H1 (cell line): Measurements from ENCODE around the gene KLF12. TPM values are rescaled to one million over a fixed set of nuclear protein-coding genes. Genes with fewer than 3 reads are reported as not detected.

Experiments
- CTCF ChIA-PET: fragments of 300-600 bp; sonication (Branson Sonifier 250); formaldehyde crosslinking; loops from one replicate; lab custom pipeline; 2021; ENCODE audit not compliant: partially characterized antibody; lab: Charles Lee
- POLR2A ChIA-PET: fragments of 300-600 bp; sonication (Branson Sonifier 250); formaldehyde crosslinking; loops from one replicate; lab custom pipeline; 2021; ENCODE audit warnings: inconsistent platforms; ENCODE audit not compliant: partially characterized antibody; lab: Charles Lee
- DNase-seq, 2 experiments: peaks; one replicate each; pipeline versions ENCODE4 v3.0.0 to v3.0.0-alpha.2; 2010 to 2022; ENCODE audit warnings: low spot score in 2 of 2, low read depth in 1 of 2, mixed read lengths in 1 of 2
- FAIRE-seq: peaks from 2 replicates; lab custom pipeline; 2011; peaks lifted over from hg19 to GRCh38; lab: Jason Lieb, UNC
- H2AFZ ChIP-seq: 2 replicates; pipeline ENCODE4 v1.8.1; 2012; ENCODE audit warnings: low read length, inconsistent platforms
- H2AK5ac ChIP-seq: 2 replicates; pipeline ENCODE4 v1.6.1; 2013; ENCODE audit warnings: low read depth, low read length
- H2BK120ac ChIP-seq: replicated peaks from 2 replicates; pipeline ENCODE3; 2013; ENCODE audit warnings: low read depth, low read length, inconsistent platforms
- H2BK12ac ChIP-seq: 2 replicates; pipeline ENCODE4 v1.6.1; 2013; ENCODE audit warnings: low read depth, low read length
- H2BK15ac ChIP-seq: 2 replicates; pipeline ENCODE4 v1.6.1; 2013; ENCODE audit warnings: low read length
- H2BK20ac ChIP-seq: 2 replicates; pipeline ENCODE4 v1.6.1; 2013; ENCODE audit warnings: low read length
- H2BK5ac ChIP-seq: 2 replicates; pipeline ENCODE4 v1.6.1; 2013; ENCODE audit warnings: low read depth, low read length
- H3K14ac ChIP-seq: 2 replicates; pipeline ENCODE4 v1.6.1; 2013; ENCODE audit warnings: inconsistent platforms; ENCODE audit not compliant: insufficient read length
- H3K18ac ChIP-seq: 2 replicates; pipeline ENCODE4 v1.6.1; 2013; ENCODE audit warnings: low read length; ENCODE audit errors: extremely low read depth
- H3K23ac ChIP-seq: 2 replicates; pipeline ENCODE4 v1.6.1; 2013; ENCODE audit warnings: inconsistent platforms; ENCODE audit not compliant: insufficient read length
- H3K23me2 ChIP-seq: 2 replicates; pipeline ENCODE4 v1.6.1; 2013; ENCODE audit warnings: low read depth, low read length
- H3K27ac ChIP-seq: 2 replicates; pipeline ENCODE4 v1.6.1; 2011; ENCODE audit warnings: low read depth, low read length, inconsistent platforms
- H3K27me3 ChIP-seq, 4 experiments: replicated peaks in 1 of 4; 1 replicate in 1 of 4; 2 replicates in 3 of 4; pipeline versions ENCODE4 v1.6.1 to v1.8.1; 2011 to 2013; ENCODE audit warnings: low read length in 3 of 4, mild to moderate bottlenecking in 3 of 4, inconsistent platforms in 2 of 4, mixed read lengths in 2 of 4, moderate library complexity in 1 of 4; ENCODE audit not compliant: control insufficient read depth in 3 of 4, insufficient read depth in 3 of 4; ENCODE audit errors: extremely low read depth in 1 of 4
- H3K36me3 ChIP-seq, 4 experiments: 2 replicates each; pipeline versions ENCODE4 v1.6.1 to v1.8.1; 2011 to 2013; ENCODE audit warnings: mild to moderate bottlenecking in 4 of 4, low read length in 3 of 4, moderate library complexity in 2 of 4, control low read depth in 1 of 4, inconsistent platforms in 1 of 4; ENCODE audit not compliant: insufficient read depth in 4 of 4, control insufficient read depth in 2 of 4
- H3K4ac ChIP-seq: replicated peaks from 2 replicates; pipeline ENCODE3; 2013; ENCODE audit warnings: low read length, low read depth, mixed read lengths, inconsistent platforms; ENCODE audit not compliant: insufficient read length
- H3K4me1 ChIP-seq, 4 experiments: replicated peaks in 1 of 4; 1 replicate in 1 of 4; 2 replicates in 3 of 4; pipeline versions ENCODE4 v1.6.1 to v1.8.1; 2011 to 2013; ENCODE audit warnings: low read length in 3 of 4, inconsistent platforms in 2 of 4, mixed read lengths in 1 of 4; ENCODE audit not compliant: insufficient read depth in 4 of 4, control insufficient read depth in 3 of 4
- H3K4me2 ChIP-seq, 2 experiments: 2 replicates each; pipeline versions ENCODE4 v1.6.1 to v1.8.1; 2011 to 2013; ENCODE audit warnings: low read depth in 2 of 2, low read length in 2 of 2, control low read depth in 1 of 2, inconsistent platforms in 1 of 2, mild to moderate bottlenecking in 1 of 2; ENCODE audit not compliant: insufficient read depth in 1 of 2
- H3K4me3 ChIP-seq, 4 experiments: fragments of 200-600, 300-600 bp in 1 of 4; sonication (generic), shearing (Covaris generic), sonication (Bioruptor Twin) in 1 of 4; 2 replicates each; pipeline versions ENCODE4 v1.5.1 to v1.8.1; 2011 to 2016; ENCODE audit warnings: low read length in 4 of 4, low read depth in 3 of 4, control low read depth in 2 of 4, inconsistent platforms in 2 of 4, mild to moderate bottlenecking in 2 of 4, mixed read lengths in 1 of 4, moderate library complexity in 1 of 4; ENCODE audit not compliant: insufficient read depth in 2 of 4; ENCODE audit errors: extremely low read depth in 1 of 4
- H3K56ac ChIP-seq: replicated peaks from 2 replicates; pipeline ENCODE3; 2013; ENCODE audit warnings: low read depth, mild to moderate bottlenecking, mixed read lengths, low read length, inconsistent platforms; ENCODE audit not compliant: insufficient read length
- H3K79me1 ChIP-seq: 2 replicates; pipeline ENCODE4 v1.6.1; 2013; ENCODE audit warnings: low read depth, low read length, control low read depth
- H3K79me2 ChIP-seq, 2 experiments: 2 replicates each; pipeline versions ENCODE4 v1.6.1 to v1.8.1; 2012 to 2013; ENCODE audit warnings: low read length in 2 of 2, mild to moderate bottlenecking in 2 of 2, inconsistent platforms in 1 of 2; ENCODE audit not compliant: insufficient read depth in 2 of 2, control insufficient read depth in 1 of 2
- H3K9ac ChIP-seq, 4 experiments: replicated peaks in 1 of 4; 1 replicate in 1 of 4; 2 replicates in 3 of 4; pipeline versions ENCODE4 v1.6.1 to v1.8.1; 2011 to 2013; ENCODE audit warnings: low read depth in 3 of 4, low read length in 3 of 4, control low read depth in 2 of 4, mild to moderate bottlenecking in 2 of 4, moderate library complexity in 2 of 4, inconsistent platforms in 1 of 4; ENCODE audit errors: extremely low read depth in 1 of 4
- H3K9me3 ChIP-seq, 2 experiments: 2 replicates each; pipeline versions ENCODE4 v1.6.1 to v1.8.1; 2012 to 2013; ENCODE audit warnings: mild to moderate bottlenecking in 2 of 2, moderate library complexity in 2 of 2, control low read depth in 1 of 2, inconsistent platforms in 1 of 2, low read depth in 1 of 2, low read length in 1 of 2, mixed read lengths in 1 of 2; ENCODE audit not compliant: insufficient read depth in 2 of 2
- H4K20me1 ChIP-seq, 2 experiments: replicated peaks in 1 of 2; 2 replicates each; pipeline versions ENCODE3 to v1.8.1; 2011 to 2013; ENCODE audit warnings: inconsistent platforms in 2 of 2, low read length in 2 of 2, mild to moderate bottlenecking in 1 of 2; ENCODE audit not compliant: insufficient read depth in 2 of 2, control insufficient read depth in 1 of 2
- H4K5ac ChIP-seq: 2 replicates; pipeline ENCODE4 v1.6.1; 2013; ENCODE audit warnings: low read length, low read depth, mixed read lengths, inconsistent platforms; ENCODE audit not compliant: insufficient read length
- H4K8ac ChIP-seq: 2 replicates; pipeline ENCODE4 v1.8.0; 2013; ENCODE audit warnings: mild to moderate bottlenecking, moderate library complexity, low read length, inconsistent platforms; ENCODE audit not compliant: insufficient read depth; ENCODE audit errors: extremely low read depth
- H4K91ac ChIP-seq: replicated peaks from 2 replicates; pipeline ENCODE3; 2013; ENCODE audit warnings: low read length, mixed read lengths, inconsistent platforms; ENCODE audit not compliant: insufficient read length
- TAF7 ChIP-seq: optimal IDR thresholded peaks from 2 replicates; pipeline ENCODE3; 2011; ENCODE audit warnings: low read depth, mild to moderate bottlenecking, inconsistent platforms, low read length, moderate library complexity, borderline replicate concordance
- WGBS, 2 experiments: shearing (Covaris generic) in 1 of 2; methylation state at CpG; one replicate each; pipeline versions ENCODE4 v1.1.6 to v1.1.7; 2013 to 2015; ENCODE audit warnings: low lambda C conversion rate in 2 of 2, mixed read lengths in 2 of 2, inconsistent platforms in 1 of 2, low coverage in 1 of 2, missing lambda C conversion rate in 1 of 2; ENCODE audit not compliant: insufficient replicate concordance in 2 of 2, insufficient coverage in 1 of 2, insufficient read length in 1 of 2; ENCODE audit errors: extremely low coverage in 1 of 2, missing lambda C conversion rate in 1 of 2; 5-methylcytosine and 5-hydroxymethylcytosine counted together
- polyA plus RNA-seq, 7 experiments: library from polyadenylated mRNA; depleted of rRNA in 3 of 7; stranded (reverse) in 5 of 7; unstranded in 2 of 7; fragments of >200 nt in 5 of 7; fragments of 200-250 nt in 2 of 7; gene quantifications; 1 replicate in 5 of 7; 2 replicates in 1 of 7; 4 replicates in 1 of 7; pipeline versions ENCODE4 v1.2.1 to v1.2.3, GENCODE V29; 2011 to 2013; ENCODE audit warnings: missing spikeins in 2 of 7, mixed read lengths in 2 of 7
- total RNA-seq: library from RNA; stranded (reverse); fragmentation: NEBNext Ultra II Directional; extraction: Animal tissue kit (Norgen Biotek cat#: 25700); gene quantifications from 2 replicates; pipeline ENCODE4 v1.2.1, GENCODE V29; 2021

Gene KLF12
- total and polyA plus RNA-seq, 2 of the 8 experiments (the other 6 are each of a cell fraction or from before 2014, with no cell fraction given), result 6.6 to 12.1 TPM

DNA sequence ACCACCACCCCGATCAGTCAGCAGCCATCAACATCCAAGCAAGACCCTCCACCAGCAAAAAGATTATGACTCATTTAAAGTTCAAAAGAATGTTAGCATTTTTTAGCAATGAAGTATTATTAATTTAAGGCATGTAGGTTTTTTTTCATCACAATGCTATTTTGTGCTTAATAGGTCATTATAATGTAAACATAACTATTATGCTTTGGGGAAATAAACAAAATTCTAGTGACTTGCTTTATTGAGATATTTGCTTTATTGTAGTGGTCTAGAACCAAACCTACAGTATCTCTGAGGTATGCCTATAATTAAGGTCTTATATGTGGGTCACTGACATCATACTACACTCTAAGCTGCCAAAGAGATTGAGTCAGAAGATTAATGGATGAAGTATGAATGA is 20.0 kb downstream of the KLF12 start:
- no peak for DNase-seq
- H4K20me1 ChIP-seq, result no peaks in the 10 kb centered on the region
- WGBS, 2 experiments, result 88% methylated on average over 1 of the region's 1 CpG; no CpG with 5 or more reads in 1 of the 2 experiments
- no peak overlapping the region for H2BK12ac ChIP-seq
- H2BK120ac ChIP-seq, result no peak overlapping the region
- H3K9me3 ChIP-seq, result peaks cover 4 to 9% of the 10 kb centered on the region in 2 experiments; a peak in 3 of 4 replicates
- H3K23me2 ChIP-seq, result no peaks in the 10 kb centered on the region
- H2BK20ac ChIP-seq, result no peak overlapping the region
- H3K9ac ChIP-seq, result no peak overlapping the region
- H4K8ac ChIP-seq, result no peak overlapping the region
- H3K23ac ChIP-seq, result no peak overlapping the region
- FAIRE-seq, result no peak
- H2AK5ac ChIP-seq, result no peak overlapping the region
- no peak overlapping the region for H3K56ac ChIP-seq
- H3K79me2 ChIP-seq, result peaks cover 0 to 46% of the 10 kb centered on the region in 2 experiments; a peak in 2 of 4 replicates
- POLR2A ChIA-PET, result interaction anchor here (0.7 kb wide), 1 partner anchor 186 kb away, joined by 3 read pairs; no protein-coding TSS in a partner anchor
- no peak overlapping the region for H2BK5ac ChIP-seq
- peaks cover 0 to 6% (median 0%) of the 10 kb centered on the region in 4 experiments; a peak in 1 of 7 replicates for H3K4me1 ChIP-seq
- no peak overlapping the region for H3K4me2 ChIP-seq
- H2BK15ac ChIP-seq, result no peak overlapping the region
- no peak overlapping the region for H4K5ac ChIP-seq
- no peak overlapping the region for H3K4me3 ChIP-seq
- H3K27me3 ChIP-seq, result no peaks in the 10 kb centered on the region
- no peak for TF ChIP-seq TAF7
- TF ChIP-seq, all 59 proteins: peak for 0
- no peak overlapping the region for H3K14ac ChIP-seq
- no peaks in the 10 kb centered on the region for H3K36me3 ChIP-seq
- H3K79me1 ChIP-seq, result no peaks in the 10 kb centered on the region; the same call in 1 of the 2 replicates
- H3K4ac ChIP-seq, result no peak overlapping the region
- CTCF ChIA-PET, result no interaction called here
- H2AFZ ChIP-seq, result no peak overlapping the region
- no peak overlapping the region for H3K27ac ChIP-seq
- no peak overlapping the region for H3K18ac ChIP-seq
- no peak overlapping the region for H4K91ac ChIP-seq
